ENCODE data around the gene FDXR.

FDXR gene

GRCh38 chr17:74898376-74898946 is 25.7 kb upstream of the FDXR start:
- DNase-seq (ENCODE audit: low spot score), result no peak

- DNase-seq (ENCODE audit: low spot score), result no peak
Measured at GRCh38 chr17:74893936-74894671, 21.3 kb upstream of the FDXR start.

DNA sequence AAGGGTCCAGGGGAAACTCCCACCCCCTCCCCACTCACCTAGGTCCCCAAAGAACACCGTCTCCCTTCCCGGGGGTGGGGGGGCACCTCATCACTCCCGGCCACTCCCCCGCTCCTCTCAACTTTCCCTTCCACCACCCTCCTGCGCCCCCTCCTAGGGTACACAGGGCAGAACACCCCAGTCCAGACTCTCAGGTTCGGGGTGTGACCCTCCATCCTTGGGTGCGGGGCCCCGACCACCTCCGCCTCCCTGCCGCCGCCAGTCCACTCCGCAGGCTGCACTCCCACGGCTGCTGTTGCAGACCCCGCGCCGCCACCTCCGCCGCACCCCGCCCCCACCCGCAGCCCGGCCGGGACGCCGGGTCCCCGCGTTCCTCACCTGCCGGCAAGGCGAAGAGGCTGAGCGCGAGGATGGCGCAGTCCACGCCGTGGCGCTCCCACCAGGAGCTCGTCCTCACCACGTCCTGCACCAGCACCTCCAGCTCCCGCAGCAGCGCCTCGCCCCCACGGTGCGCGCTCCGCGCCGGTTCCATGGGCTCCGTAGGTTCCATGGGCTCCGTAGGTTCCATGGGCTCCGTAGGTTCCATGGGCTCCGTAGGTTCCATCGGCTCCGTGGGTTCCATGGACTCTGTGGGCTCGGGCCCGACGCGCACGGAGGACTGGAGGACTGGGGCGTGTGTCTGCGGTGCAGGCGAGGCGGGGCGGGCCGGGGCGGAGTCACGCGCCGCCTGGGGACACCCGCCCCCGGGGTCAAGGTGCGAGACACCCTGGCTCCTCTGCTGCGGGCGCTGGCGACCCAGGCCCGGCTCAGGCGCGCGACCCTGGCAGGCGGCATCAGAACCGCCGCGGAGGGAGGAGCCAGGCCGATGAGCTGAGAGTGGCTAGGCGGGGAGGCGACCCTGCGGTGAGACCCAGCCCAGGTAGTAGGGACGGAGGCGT is 20.4 kb upstream of the FDXR start, which contains the start of gene FADS6:
TSS of gene FADS6 (minus strand) at position 660 of the 938 bp plus-strand sequence. CDS start at position 622, 38 bp downstream.
- no peak for DNase-seq (ENCODE audit: low spot score)

DNA sequence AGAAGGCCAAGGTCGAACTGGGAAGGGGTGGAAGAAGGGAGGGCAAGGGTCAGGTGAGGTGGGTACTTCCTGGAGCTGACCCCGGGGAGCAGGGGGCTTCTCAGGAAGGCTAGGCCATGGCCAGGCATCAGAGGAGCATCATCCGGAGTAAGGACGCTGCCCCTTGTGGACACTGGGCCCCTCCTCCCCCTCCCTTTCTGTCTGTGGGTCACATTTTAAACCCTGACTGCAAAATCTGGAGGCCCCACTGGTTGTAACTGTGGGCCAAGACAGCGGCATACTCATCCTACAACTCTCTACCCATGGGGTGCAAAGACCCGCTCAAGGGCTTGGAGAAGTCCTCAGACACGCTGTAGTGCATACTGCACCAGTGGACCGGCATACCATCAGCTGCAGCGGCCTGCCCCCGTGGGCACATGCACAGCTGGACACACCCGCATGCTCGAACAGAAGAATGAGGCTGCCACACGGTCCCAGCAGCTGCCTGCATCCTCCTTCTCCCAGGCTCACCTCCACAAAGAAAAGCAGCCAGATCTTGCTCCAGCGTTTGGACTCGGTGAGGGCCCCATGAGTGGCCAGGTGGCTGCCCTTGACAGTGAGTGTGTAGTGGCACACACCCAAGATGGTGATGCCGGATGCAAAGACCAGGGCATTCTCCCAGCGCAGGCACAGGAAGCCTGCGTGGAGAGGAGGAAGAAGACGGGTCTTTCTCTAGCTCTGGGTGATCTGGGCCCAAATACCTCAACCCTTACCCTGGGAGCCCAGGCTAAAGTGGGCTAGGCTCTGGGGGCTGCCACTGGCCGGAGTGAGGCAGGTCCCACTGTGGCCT is 19.4 kb upstream of the FDXR start:
- no peak for DNase-seq (ENCODE audit: low spot score)

GRCh38 chr17:74890554-74890953 is 17.8 kb upstream of the FDXR start:
- DNase-seq (ENCODE audit: low spot score), result no peak

DNA sequence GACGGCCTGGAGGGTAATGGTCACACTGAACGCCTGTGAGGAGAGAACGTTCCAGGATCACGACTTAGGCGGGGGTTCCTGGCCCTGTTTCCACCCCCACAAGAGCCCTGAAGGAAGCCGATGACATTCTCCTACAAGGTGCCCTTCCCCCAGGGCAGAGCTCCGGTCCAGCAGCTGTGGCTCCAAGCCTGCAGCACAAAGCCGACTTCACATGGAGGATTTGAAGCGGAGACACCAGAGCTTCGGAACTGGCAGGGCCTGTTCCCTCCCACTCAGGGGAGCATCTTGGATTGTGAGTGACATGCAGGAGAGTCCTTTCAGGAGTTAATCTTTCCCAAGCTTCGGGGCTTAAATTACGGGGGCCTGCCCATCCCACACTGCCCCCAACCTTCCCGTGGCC is 15.7 kb upstream of the FDXR start:
- DNase-seq (ENCODE audit: low spot score), result no peak

DNA sequence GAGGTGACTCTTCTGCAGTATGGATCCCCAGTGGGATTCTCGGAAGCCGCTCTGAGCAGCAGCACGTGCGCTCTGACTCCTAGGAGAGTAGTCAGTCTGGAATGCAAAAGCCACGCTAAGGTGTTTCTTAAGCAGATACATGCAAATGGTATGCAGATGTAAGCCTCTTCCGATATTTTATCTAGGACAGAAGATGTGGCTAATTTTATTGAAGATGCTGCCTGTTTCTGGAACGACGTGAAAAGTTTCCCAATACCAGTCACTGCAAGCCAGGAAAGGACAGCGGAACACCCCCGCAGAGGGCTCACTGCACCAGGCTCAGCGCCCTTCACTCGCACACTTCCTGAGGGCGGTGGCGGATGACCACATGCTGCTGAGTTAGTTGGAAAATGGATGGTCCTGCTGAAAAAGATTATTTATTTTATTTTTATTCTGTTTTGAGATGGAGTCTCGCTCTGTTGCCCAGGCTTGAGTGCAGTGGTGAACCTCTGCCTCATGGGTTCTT is 10.5 kb upstream of the FDXR start:
- DNase-seq (ENCODE audit: low spot score), result no peak

DNA sequence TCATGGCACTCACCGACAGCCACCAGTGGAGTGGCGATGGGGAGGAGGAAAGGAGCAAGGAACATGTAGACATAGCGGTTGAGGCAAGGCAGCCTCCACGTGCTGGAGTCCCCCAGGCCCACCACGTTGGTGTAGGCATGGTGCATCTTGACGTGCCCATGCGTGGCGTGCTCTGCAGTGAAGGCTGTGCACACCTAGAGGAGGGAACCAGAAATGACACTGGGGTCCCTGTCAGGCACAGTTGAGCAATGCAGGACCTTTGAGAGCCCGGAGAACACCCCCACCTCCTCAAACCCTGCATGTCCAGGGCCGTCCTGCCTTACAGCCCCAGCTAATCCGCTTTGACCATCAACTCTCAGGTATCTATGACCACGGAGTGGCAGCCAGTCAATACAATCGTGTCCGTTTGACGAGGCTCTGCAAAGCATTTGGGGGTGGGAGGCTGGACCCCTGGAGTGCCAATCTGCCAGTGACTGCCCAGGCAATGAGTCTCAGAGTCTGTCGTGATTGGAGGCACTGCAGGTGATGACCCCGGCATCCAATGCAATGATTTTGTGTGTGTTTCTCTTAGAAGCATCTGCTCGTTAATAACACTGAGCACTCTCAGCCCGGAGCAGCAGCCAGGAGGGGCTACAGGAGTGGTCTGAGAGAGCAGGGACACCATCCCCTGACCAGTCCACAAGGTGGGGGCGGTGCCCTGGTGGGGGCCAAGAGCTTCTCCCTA is 9.9 kb upstream of the FDXR start:
- DNase-seq (ENCODE audit: low spot score), result no peak

DNA sequence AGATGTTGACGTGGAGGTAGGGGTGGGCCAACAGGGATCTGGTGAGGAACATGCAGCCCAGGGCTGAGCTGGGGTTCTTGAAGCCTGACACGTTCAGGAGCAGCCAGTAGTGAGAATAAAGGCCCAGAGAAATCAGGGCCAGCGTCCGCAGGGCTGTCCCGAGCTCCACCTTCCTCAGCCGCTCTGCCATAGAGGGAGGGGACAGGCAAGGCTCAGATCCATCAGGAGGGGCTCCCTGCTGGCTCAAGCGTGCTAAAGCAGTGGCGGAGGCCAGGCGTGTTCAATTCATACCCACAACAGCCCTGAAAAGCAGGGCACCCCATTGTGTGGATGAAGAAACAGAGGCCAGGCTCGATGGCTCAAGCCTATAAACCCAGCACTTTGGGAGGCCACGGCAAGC is 8.3 kb upstream of the FDXR start:
- DNase-seq (ENCODE audit: low spot score), result no peak

- DNase-seq (ENCODE audit: low spot score), result no peak
Measured at GRCh38 chr17:74879308-74879707, 6.5 kb upstream of the FDXR start.

DNA sequence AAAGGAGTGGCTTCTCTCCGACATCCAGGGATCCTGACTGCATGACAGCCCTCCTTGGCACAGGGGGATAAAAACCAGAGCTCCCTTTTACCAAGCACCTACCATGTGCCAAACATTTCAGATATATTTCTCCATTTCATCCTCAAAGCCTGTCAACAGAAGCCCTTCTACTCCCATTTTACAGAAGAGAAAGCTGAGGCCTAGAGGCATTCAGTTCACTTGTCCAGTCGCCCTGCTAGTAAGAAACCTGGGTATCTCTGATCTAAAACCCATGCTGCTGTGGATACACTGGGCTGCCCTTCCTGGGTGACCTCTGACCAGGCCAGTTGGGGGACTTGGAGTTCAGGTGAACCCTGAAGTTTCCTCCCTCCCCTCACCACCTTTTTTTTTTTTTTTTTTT is 5.9 kb upstream of the FDXR start:
- no peak for DNase-seq (ENCODE audit: low spot score)

GRCh38 chr17:74877592-74878548 is 5.1 kb upstream of the FDXR start:
- no peak for DNase-seq (ENCODE audit: low spot score)

DNA sequence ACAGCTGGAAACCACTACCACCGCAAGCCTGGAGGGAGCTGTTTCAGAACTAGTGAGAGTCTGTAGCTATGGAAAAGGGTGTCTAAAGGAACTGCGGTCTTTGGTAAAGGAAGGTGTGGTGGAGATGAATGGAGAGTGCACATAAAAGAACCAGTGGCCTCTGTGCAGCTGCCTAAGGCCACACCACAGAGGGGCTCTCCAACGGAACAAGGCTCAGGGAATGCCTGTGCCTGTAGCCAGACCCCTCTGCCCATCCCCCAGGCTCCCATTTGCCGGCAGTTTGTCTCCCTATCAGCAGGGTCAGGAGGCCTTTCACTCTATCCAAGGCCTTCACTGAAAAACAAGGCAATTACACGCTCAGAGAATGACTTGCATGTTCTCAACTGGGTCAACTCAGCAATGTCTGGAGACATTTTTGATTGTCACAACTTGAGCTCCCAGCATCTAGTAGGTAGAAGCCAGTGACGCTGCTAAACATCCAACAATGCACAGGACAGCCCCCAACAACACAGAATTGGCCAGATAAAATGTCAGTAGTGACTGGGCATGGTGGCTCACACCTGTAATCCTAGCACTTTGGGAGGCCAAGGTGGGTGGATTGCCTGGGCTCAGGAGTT is 3.3 kb upstream of the FDXR start:
- no peak for DNase-seq (ENCODE audit: low spot score)

DNA sequence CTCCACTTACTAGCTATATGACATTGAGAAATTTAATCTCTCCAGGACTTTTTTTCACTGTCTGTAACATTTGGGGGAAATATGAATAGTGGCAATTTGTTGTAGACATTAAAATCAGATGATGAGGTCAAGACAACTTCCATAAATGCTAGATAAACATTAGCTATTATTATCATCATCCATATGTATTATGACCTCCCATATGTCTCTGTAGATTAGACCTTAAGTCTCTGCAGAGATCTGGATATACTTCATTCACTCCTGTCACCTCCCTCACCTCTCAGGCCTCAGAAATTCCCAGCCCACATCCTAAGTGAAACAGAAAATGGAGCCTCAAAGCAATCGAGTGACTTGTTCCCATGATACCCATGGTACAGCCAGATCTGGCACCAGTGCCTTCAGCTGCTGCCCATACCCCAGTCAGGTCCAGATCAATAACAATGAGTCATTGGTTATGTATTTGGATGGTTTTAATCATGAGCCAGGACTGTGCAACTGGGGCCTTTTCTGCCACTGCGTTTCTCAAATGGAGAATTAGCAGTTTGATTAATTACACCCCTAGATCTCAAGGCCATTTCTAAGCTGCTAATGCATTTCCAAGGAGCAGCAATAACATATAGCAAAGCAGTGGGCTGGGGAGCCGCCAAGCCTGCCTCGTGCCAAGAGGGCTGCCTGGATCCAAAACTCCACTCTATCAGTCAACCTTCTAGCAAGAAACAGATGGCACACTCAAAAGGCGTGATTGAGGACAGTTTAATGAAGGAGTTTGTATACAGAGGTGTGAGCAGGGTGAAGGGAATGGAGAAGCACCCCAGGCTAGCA is 2.6 kb upstream of the FDXR start:
- no peak for DNase-seq (ENCODE audit: low spot score)

DNA sequence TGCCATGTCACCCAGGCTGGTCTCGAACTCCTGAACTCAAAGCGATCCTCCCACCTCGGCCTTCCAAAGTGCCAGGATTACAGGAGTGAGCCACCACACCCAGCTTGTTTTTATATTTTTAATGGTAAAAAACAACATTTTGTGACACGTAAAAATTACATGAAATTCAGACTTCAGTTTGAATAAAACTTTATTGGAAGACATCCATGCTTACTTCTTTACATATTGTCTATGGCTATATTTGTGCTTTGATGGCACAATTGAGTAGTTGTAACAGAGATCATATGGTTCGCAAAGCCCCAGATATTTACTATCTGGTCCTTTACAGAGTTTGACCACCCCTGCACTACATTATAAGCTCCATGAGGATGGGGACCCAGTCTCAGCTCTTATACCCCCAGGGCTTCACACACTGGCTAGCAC is 1.8 kb upstream of the FDXR start:
- no peak for DNase-seq (ENCODE audit: low spot score)

DNA sequence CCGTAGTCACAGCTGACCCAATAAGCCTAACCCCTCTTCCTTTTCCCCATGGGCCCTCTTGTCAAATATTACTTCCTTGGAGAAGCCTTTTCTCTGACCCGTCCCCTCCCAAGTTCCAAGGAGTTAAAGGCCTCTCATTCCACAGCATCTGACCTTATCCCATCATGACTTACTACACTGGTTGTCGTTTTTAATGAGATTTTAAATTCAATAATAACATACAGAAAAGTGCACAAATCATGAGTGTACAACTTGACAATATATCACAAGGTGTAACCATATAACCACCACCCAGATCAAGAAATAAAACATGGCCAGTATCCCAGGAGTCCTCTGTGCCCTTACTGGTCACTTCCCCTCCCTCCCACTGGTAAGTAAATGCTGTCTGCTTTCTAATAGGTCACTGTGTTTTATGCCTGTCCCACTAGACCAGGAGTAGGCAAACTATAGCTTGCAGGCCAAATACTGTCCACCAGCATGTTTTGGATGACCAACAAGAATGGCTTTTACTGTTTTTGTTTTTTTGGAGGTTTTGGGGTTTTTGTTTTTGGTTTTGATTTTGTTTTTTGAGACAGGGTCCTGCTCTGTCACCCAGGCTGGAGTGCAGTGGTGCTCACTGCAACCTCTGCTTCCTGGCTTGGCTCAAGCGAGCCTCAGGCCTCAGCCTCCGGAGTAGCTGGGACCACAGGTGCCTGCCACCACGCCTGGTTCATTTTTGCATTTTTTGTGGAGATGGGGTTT is 1.2 kb upstream of the FDXR start:
- DNase-seq (ENCODE audit: low spot score), result peak; percentile 13

GRCh38 chr17:74873037-74873873 is 461 bp upstream of the FDXR start:
- DNase-seq (ENCODE audit: low spot score), result peak; percentile 100
